Spleen (tissue), 11 donors: Measurements from ENCODE around the gene SLC41A3. TPM values are rescaled to one million over a fixed set of nuclear protein-coding genes. Genes with fewer than 3 reads are reported as not detected.

Source experiments
- DNase-seq: peaks from one replicate; pipeline ENCODE4 v3.0.0-alpha.2; 2020
- H3K27ac ChIP-seq, 8 donors: fragments of 200-600 bp; sonication (generic) in 7 of 8; 1 replicate in 4 of 8; 2 replicates in 4 of 8; pipeline versions ENCODE4 v1.5.0 to v1.8.0; 2016 to 2021; ENCODE audit warnings: inconsistent platforms in 4 of 8, mild to moderate bottlenecking in 4 of 8, moderate library complexity in 1 of 8
- H3K27me3 ChIP-seq, 7 donors: fragments of 200-600 bp; sonication (generic) in 6 of 7; replicated peaks in 1 of 7; 1 replicate in 4 of 7; 2 replicates in 3 of 7; pipeline versions ENCODE4 v1.5.0 to v1.8.0; 2016 to 2021; ENCODE audit warnings: inconsistent platforms in 3 of 7, mild to moderate bottlenecking in 1 of 7
- H3K36me3 ChIP-seq, 6 donors: fragments of 200-600 bp; sonication (generic) in 5 of 6; 1 replicate in 4 of 6; 2 replicates in 2 of 6; pipeline versions ENCODE4 v1.5.0 to v1.8.0; 2016 to 2021; ENCODE audit warnings: inconsistent platforms in 2 of 6
- H3K4me1 ChIP-seq, 6 donors: fragments of 200-600 bp; sonication (generic) in 5 of 6; 1 replicate in 3 of 6; 2 replicates in 3 of 6; pipeline versions ENCODE4 v1.5.0 to v1.8.0; 2016 to 2021; ENCODE audit warnings: inconsistent platforms in 3 of 6
- H3K4me3 ChIP-seq, 8 donors: fragments of 200-600 bp; sonication (generic) in 7 of 8; 1 replicate in 4 of 8; 2 replicates in 4 of 8; pipeline versions ENCODE4 v1.5.0 to v1.8.0; 2016 to 2021; ENCODE audit warnings: inconsistent platforms in 4 of 8, mild to moderate bottlenecking in 4 of 8, moderate library complexity in 2 of 8
- H3K9me3 ChIP-seq, 8 donors: fragments of 200-600 bp; sonication (generic) in 7 of 8; 1 replicate in 4 of 8; 2 replicates in 4 of 8; pipeline versions ENCODE4 v1.5.0 to v1.8.0; 2016 to 2021; ENCODE audit warnings: inconsistent platforms in 4 of 8
- CTCF ChIP-seq, 11 experiments: fragments of 200-600 bp in 7 of 11; fragments of 450-650 bp in 4 of 11; sonication (generic) in 4 of 11; IDR thresholded peaks in 8 of 11; conservative IDR thresholded peaks in 3 of 11; 1 replicate in 7 of 11; 2 replicates in 4 of 11; pipeline versions ENCODE4 v1.4.0 to v1.8.0; 2016 to 2021; ENCODE audit warnings: antibody characterized with exemption in 11 of 11, inconsistent platforms in 4 of 11, mild to moderate bottlenecking in 1 of 11
- POLR2A ChIP-seq, 3 donors: fragments of 450-650 bp; IDR thresholded peaks; one replicate each; pipeline ENCODE4 v1.5.1; 2017; ENCODE audit warnings: antibody characterized with exemption in 3 of 3, mild to moderate bottlenecking in 1 of 3
- POLR2AphosphoS5 ChIP-seq, 3 donors: sonication (generic); formaldehyde crosslinking; IDR thresholded peaks; one replicate each; pipeline ENCODE4 v1.5.1; 2017; ENCODE audit warnings: antibody characterized with exemption in 3 of 3
- WGBS, 5 donors: extraction: QIAGEN DNeasy Blood & Tissue Kit in 3 of 5; methylation state at CpG; one replicate each; pipeline versions ENCODE4 v1.1.5 to v1.1.7; 2013 to 2018; 5-methylcytosine and 5-hydroxymethylcytosine counted together
- intact Hi-C: fragments of 100-400 bp; cut with DNase I; formaldehyde crosslinking; loops from one replicate; pipeline ENCODE4 v1.15.0; 2023; ENCODE audit warnings: low total_unique reads
- polyA plus RNA-seq, 3 donors: library from polyadenylated mRNA; stranded (reverse); fragments of 200-250 nt; gene quantifications; one replicate each; pipeline ENCODE4 v1.2.1, GENCODE V29; 2013
- total RNA-seq, 7 donors: library from RNA; depleted of rRNA in 3 of 7; stranded (reverse); fragments of >200 nt in 3 of 7; fragmentation: NEBNext Ultra II Directional in 4 of 7; extraction: Animal tissue kit (Norgen Biotek cat#: 25700) in 4 of 7; gene quantifications; one replicate each; pipeline versions ENCODE4 v1.1.0 to v1.2.1, GENCODE V29; 2016 to 2021
- donor health status: healthy with polysubstance abuse.
- donor health status: DM: no; HTN: no; CAD: no; lungs with moderate emphysema.
- donor health status: DM: no; HTN: no; CAD: no.
- donor health status: Bipolar disorder and iron deficiency.
- donor health status: healthy.
- donor health status: DM: no; HTN: no; CAD: no.
- donor health status: DM: yes; HTN: yes; CAD: no.

Gene SLC41A3
- total and polyA plus RNA-seq, 10 donors, result 16.3 to 43.7 (median 33.7) TPM

GRCh38 chr3:126064627-126065258, 19.2 kb downstream of the SLC41A3 start:
- no peak for DNase-seq
- H3K4me1 ChIP-seq, result no peaks in the 10 kb centered on the region
- peaks cover 0 to 46% (median 4%) of the 10 kb centered on the region in 6 donors for H3K36me3 ChIP-seq
- H3K27ac ChIP-seq, result no peak overlapping the region
- no peaks in the 10 kb centered on the region for H3K27me3 ChIP-seq
- 56 to 79% (median 66%) methylated on average over 10 of the region's 10 CpGs for WGBS, 5 donors
- no peak for TF ChIP-seq CTCF (IDR thresholded peaks at IDR 0.05 in 8 of 11, conservative IDR thresholded peaks at IDR 0.05 in 3 of 11)
- TF ChIP-seq POLR2AphosphoS5 (IDR thresholded peaks at IDR 0.05), result no peak
- TF ChIP-seq POLR2A (IDR thresholded peaks at IDR 0.05), result no peak
- intact Hi-C loops, result no loop called here
- H3K4me3 ChIP-seq, result no peak overlapping the region
- no peaks in the 10 kb centered on the region for H3K9me3 ChIP-seq

- intact Hi-C loops, result no loop called here
- Histone ChIP-seq H3K9me3 (no peaks in the 10 kb centered on the region), H3K4me3 (no peak overlapping the region), H3K36me3 (peaks cover 0 to 50% (median 4%) of the 10 kb centered on the region in 6 donors), H3K27me3 (no peaks in the 10 kb centered on the region), H3K4me1 (no peaks in the 10 kb centered on the region), H3K27ac (no peak overlapping the region)
- DNase-seq, result no peak
- WGBS, 5 donors, result 69 to 94% (median 77%) methylated on average over 3 to 8 of the region's 8 CpGs
- TF ChIP-seq POLR2AphosphoS5 (IDR thresholded peaks at IDR 0.05) (no peak), CTCF (IDR thresholded peaks at IDR 0.05 in 8 of 11, conservative IDR thresholded peaks at IDR 0.05 in 3 of 11) (no peak), POLR2A (IDR thresholded peaks at IDR 0.05) (no peak)
These were observed 20.5 kb downstream of the SLC41A3 start for GRCh38 chr3:126063358-126063965.

- Histone ChIP-seq H3K4me1 (peaks cover 0 to 15% (median 0%) of the 10 kb centered on the region in 6 donors), H3K36me3 (peaks cover 0 to 39% (median 3%) of the 10 kb centered on the region in 6 donors), H3K9me3 (no peaks in the 10 kb centered on the region), H3K27ac (no peak overlapping the region), H3K4me3 (no peak overlapping the region), H3K27me3 (no peaks in the 10 kb centered on the region)
- 84 to 95% (median 89%) methylated on average over 7 to 8 of the region's 8 CpGs for WGBS, 5 donors
- no peak for DNase-seq
- intact Hi-C loops, result no loop called here
- TF ChIP-seq POLR2AphosphoS5 (IDR thresholded peaks at IDR 0.05), result no peak
- TF ChIP-seq POLR2A (IDR thresholded peaks at IDR 0.05), result no peak
- TF ChIP-seq CTCF (IDR thresholded peaks at IDR 0.05 in 8 of 11, conservative IDR thresholded peaks at IDR 0.05 in 3 of 11), result no peak
These were observed 22.5 kb downstream of the SLC41A3 start for GRCh38 chr3:126061301-126062032.

- no peak for DNase-seq
- TF ChIP-seq CTCF (IDR thresholded peaks at IDR 0.05 in 8 of 11, conservative IDR thresholded peaks at IDR 0.05 in 3 of 11), result no peak
- TF ChIP-seq POLR2AphosphoS5 (IDR thresholded peaks at IDR 0.05), result no peak
- TF ChIP-seq POLR2A (IDR thresholded peaks at IDR 0.05), result no peak
- no peaks in the 10 kb centered on the region for H3K9me3 ChIP-seq
- peaks cover 0 to 37% (median 3%) of the 10 kb centered on the region in 6 donors for H3K36me3 ChIP-seq
- no peaks in the 10 kb centered on the region for H3K27me3 ChIP-seq
- 80 to 97% (median 92%) methylated on average over 7 of the region's 7 CpGs for WGBS, 5 donors
- intact Hi-C loops, result no loop called here
- H3K4me1 ChIP-seq, result peaks cover 0 to 15% (median 0%) of the 10 kb centered on the region in 6 donors
- H3K4me3 ChIP-seq, result no peak overlapping the region
- no peak overlapping the region for H3K27ac ChIP-seq
These were observed 23.2 kb downstream of the SLC41A3 start for GRCh38 chr3:126060613-126061145.
